GM12874 (cell line): ENCODE results near the gene BRPF1.

Experiments
- CTCF ChIP-seq: IDR thresholded peaks from 2 replicates; pipeline ENCODE4 v1.5.1; 2011; ENCODE audit warnings: low read depth, mild to moderate bottlenecking, control low read depth, low read length, moderate library complexity; ENCODE audit not compliant: insufficient read depth

BRPF1 gene

GRCh38 chr3:9786825-9787669 lies 55.5 kb downstream of the BRPF1 start:
- TF ChIP-seq CTCF: peak; percentile 63

GRCh38 chr3:9787714-9788113 lies 56.2 kb downstream of the BRPF1 start:
- TF ChIP-seq CTCF: no peak

- TF ChIP-seq CTCF: no peak
Observed at GRCh38 chr3:9791127-9791526, 59.6 kb downstream of the BRPF1 start.

GRCh38 chr3:9791790-9792404 lies 60.4 kb downstream of the BRPF1 start:
- no peak for TF ChIP-seq CTCF

- TF ChIP-seq CTCF: no peak
Observed at GRCh38 chr3:9792405-9793160, 61.0 kb downstream of the BRPF1 start, which contains the start of the genes ARPC4 and TADA3. Gene ARPC4, plus strand, starts transcription at chr3:9793082. Its CDS starts 40 bp downstream, at chr3:9793122. Gene TADA3, minus strand, starts transcription at chr3:9792473. Its CDS starts 1,007 bp downstream, at chr3:9791466.

- no peak for TF ChIP-seq CTCF
Observed at GRCh38 chr3:9793161-9793781, 61.7 kb downstream of the BRPF1 start.

GRCh38 chr3:9794400-9794799 lies 62.9 kb downstream of the BRPF1 start:
- no peak for TF ChIP-seq CTCF
